Measurements from ENCODE around the gene LBX1. TPM values are rescaled to one million over a fixed set of nuclear protein-coding genes. Genes with fewer than 3 reads are reported as not detected.

Gene LBX1
- polyA plus RNA-seq (ENCODE audit: insufficient read length), result 12.4 TPM

- no peak for DNase-seq
Observed at GRCh38 chr10:101229266-101230182, at the start of gene LBX1. Gene LBX1, minus strand, starts transcription at chr10:101229463. Its CDS starts 648 bp downstream, at chr10:101228815.

GRCh38 chr10:101273741-101274140, 44.5 kb upstream of the LBX1 start:
- DNase-seq, result no peak

DNA sequence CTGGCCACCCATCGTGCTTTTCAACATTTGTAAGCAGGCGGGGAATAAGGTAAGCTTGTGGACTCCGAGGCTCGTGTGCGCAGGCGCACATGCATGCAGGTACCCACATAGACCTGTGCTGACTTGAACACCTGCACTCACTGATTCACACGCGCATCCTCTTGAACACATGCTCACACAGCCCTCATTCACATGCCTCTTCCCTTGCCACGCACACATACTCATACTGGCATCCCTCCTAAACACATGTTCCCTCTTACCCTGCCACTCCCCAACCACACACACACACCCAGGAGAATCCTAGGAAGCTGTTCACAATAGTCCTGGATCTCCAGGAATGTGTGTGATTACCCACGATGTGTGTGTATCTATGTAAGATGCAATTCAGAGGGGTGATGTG, 44.1 kb upstream of the LBX1 start:
- DNase-seq, result no peak

DNA sequence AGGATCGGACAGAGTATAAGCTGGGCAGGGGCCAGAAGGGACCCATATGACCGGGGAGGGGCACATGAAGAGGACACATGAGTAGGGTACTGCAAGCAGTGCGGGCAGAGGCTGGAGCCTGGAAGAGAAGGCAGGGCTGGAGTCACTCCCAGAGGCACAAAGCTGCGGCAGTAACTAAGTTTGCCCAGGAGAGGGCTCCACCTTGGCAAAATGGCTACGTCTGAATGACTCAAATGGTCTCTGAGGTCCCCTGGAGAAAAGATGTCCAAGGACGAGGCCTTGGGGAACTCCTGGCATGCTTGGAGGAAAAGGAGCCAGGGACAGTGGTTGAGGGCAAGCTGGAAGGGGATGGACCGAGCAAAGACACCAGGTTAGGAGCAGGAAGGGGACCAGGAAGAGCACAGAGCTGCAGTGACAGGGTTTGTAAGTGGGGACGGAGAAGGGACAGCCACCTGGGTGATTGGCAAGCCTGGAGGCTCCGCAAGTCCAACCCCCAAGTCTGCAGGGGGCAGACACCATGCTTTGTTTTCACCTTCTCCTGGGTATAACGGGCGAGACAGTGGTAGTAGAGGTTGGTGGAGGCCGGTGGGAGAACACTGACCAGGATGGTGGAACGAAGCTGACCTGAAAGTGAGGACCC, 43.1 kb upstream of the LBX1 start:
- DNase-seq, result peak; percentile 49

- no peak for DNase-seq
Observed at GRCh38 chr10:101270763-101271162, 41.5 kb upstream of the LBX1 start.

DNA sequence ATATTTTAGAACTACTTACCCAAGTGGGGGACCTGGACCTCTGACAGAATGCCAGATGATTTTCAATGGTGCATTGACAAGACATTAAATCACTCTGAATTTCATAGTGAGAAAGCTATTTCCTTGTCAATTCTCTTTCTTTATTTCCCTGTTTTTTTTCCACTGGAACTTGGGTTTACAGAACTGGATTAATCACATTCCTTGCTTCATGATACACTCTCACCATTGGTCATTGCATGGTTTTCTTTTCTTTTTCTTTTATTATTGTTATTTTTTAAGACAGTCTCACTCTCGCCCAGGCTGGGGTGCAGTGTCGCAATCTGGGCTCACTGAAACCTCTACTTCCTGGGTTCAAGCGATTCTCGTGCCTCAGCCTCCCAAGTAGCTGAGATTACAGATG, 38.5 kb upstream of the LBX1 start:
- no peak for DNase-seq

DNA sequence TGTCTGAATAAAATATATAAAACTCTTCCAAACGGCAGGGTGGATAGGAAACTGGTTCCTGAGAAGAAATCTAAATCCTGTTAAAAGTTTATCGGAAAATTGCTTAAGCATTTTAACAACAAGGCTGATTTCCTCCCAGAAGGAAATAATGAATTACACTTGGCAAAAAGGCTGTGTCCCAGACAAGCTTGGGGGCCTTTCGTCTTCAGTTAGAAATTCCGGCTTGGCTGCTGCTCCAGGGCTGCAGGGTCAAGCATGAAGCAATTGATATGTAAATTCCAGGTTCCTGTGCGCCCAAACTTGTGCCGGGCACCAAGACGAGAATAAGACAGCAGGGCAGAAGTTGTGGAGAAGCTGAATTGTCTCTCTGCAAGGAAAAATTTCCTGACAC, 38.0 kb upstream of the LBX1 start:
- no peak for DNase-seq

- no peak for DNase-seq
Observed at GRCh38 chr10:101266381-101267289, 37.4 kb upstream of the LBX1 start.

DNA sequence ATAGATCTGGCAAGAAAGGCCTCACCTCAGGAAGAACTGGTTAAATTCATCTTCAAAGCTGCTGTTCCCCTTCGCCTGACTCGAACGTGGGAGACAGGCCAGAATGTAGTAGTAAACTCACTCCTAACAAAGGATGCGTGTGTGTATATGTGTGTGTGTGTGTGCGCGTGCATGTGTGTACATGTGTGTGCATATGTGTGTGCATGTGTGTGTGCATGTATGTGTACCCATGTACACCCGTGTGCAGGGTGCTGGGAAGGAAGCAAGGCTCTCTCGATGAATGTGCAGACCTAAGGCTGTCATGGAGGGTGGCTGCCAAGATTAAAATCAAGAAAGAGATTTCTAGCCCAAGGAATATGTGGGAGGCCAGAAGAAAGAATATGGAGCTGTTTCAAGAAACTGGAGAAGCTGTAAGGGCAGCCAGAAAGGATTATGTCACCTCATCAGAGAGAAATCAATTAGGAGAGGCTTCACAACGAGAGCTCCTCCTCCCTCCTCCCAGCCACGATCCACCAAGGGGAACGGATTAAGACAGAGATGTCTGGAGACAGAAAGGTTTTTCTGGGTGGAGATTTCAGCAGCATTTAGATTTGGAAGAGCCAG, 34.0 kb upstream of the LBX1 start:
- no peak for DNase-seq

- DNase-seq, result no peak
Observed at GRCh38 chr10:101262147-101262546, 32.9 kb upstream of the LBX1 start.

- no peak for DNase-seq
Observed at GRCh38 chr10:101261702-101262101, 32.4 kb upstream of the LBX1 start.

GRCh38 chr10:101260764-101261481, 31.7 kb upstream of the LBX1 start:
- no peak for DNase-seq

DNA sequence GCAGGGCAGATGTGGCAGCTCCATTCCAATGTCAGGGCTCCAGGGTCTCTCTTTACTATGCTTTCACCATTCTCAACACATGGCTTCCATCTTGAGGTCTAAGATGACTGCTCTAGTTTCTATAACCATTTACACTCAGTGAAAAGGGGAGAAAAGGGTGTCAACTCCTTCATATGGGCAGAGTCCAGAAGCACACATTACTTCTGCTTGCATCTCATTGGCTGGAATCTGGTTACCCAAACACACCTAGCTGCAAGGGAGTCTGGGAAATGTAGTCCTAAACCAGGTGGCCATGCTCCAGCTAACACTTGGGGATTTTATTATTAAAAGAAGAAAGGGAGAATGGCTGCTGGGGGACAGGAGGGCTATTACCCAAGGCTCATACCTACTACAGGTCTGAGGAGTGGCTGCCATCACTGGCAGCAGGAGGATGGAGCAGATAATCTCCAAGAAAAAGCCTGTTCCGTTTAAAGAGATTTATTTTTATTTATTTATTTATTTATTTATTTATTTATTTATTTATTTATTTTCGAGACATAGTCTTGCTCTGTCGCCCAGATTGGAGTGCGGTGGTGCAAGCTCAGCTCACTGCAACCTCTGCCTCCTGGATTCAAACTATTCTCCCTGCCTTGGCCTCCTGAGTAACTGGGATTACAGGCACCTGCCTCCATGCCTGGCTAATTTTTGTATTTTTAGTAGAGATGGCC, 29.1 kb upstream of the LBX1 start:
- no peak for DNase-seq

DNA sequence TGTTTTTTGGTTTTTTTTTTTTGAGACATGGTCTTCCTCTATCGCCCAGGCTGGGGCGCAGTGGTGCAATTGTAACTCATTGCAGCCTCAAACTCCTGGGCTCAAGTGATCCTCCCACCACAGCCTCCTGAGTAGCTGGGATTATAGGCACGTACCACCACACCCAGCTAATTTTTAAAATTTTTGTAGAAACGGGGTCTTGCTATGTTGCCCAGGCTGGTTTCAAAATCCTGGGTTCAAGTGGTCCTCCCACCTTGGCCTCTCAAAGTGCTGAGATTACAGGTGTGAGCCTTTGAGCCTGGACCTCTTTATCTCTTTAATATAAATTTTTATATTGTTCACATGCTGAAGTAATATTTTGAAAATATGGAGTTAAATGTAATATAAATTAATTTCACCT, 28.2 kb upstream of the LBX1 start:
- no peak for DNase-seq

GRCh38 chr10:101257084-101257483, 27.8 kb upstream of the LBX1 start:
- DNase-seq, result no peak

DNA sequence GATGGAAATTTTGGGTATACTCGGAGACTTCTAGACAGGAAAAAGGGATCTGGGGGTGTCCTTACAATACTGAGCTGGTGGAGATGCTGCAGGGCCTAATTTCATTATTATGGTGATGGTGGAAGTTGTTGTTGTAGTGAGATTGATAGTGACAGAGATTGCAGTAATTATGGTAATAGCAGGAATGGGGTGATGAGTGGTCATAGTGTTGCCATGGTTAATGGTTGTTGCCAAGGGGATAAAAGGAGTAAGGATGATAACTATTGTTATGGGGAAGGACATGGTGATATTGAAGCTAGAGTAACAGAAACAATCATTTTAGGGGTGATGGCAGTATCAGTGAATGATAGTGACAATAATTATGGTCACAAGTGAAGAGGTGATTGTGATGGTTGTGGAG, 27.1 kb upstream of the LBX1 start:
- no peak for DNase-seq

DNA sequence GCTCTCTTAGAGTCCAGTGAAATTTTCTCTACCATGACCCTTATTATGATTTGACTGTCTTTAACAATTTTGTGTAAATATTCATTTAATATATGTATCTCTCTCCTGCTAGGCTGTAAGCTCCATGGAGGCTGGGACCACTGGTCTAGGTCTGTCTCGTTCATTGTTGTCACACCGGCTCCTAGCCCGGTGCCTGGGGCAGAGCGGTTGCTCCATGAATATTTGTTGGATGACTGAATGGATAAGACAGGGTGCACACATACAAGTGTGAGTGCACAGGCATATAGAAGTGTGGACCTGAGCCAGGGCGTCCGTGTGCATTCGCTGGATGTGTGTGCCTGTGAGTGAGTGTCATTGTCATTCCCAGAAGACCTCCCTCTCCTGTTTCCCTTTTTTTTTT, 20.9 kb upstream of the LBX1 start:
- DNase-seq, result no peak

DNA sequence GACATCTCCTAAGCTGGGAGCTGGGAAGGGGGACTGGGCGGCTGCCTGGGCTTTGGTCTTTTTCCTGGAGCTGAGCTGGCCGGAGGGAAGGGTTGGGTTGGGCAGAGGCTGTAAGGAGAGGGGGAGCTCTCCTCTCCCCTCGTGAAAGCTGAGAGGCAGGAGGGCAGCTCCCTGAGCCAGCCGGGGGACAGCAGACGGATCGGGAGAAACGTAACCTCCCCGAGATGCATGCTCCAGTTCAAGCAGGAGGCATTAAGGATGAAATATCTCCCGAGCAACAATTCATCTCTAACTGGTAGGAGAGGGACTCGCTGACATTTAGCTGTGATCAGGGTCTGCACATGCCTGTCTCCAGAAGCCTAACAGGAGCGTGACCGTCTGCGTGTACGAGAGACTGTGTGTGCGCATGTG, 19.9 kb upstream of the LBX1 start:
- no peak for DNase-seq

DNA sequence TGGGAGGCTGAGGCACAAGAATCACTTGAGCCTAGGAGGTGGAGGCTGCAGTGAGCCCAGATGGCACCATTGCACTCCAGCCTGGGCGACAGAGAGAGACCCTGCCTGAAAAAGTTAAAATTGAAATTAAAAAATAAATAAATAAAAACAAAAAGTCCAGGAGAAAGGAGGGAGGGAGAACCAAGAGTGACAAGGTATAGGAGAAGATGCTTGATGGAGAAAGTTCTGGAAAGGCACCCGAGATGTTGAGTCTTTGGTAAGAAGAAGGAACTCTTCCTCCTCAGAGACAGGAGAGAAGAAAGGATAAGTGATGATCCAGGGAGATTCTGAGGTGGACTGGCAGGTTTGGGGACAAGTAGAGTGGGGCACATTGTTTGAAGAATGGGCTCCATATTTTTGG, 17.4 kb upstream of the LBX1 start:
- DNase-seq, result no peak

DNA sequence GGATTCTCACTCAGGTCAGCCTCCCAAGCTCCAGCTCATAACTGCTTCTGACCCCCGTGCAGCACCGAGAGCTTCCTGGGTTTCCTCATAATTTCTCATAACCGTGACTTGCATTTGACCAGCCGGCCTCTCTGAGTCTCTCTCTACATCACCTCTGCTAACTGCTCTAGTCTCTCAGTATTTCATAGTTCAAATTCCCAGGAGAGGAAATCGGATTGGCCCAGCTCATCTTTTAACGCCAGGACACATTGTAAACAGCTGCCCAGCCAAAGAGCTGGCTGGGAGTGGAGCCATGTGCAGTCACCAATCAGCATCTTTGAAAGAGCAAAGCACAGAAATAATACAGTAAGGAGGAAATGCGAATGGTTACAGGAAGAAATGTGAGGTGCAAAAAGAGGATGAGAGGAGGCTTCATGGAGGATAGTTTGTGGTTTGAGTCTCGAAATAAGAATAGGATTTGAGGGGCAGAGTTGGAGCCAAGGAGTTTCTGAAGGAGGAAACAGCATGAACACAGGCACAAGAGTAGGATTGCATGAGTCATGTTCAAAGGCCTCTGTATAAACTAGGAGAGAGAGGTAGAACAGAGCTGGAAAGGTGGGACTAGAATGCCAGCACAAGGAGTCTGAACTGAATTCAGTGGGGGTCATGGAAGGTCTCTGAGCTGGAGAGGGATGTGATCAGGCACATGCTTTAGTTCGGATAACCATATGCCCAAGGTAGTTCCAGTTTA, 15.2 kb upstream of the LBX1 start:
- DNase-seq, result no peak

All from hindlimb muscle (tissue), 1 donor.